Mucosa of gallbladder (tissue), 1 donor: ENCODE measurements around the gene IL9. TPM values are rescaled to one million over a fixed set of nuclear protein-coding genes. Genes with fewer than 3 reads are reported as not detected.
"Not testable (repeated sequence)": the region's sequence is repeated elsewhere in the genome, so short reads cannot be mapped to it uniquely, and the experiment has no call there.

ENCODE experiments used
- DNase-seq: peaks from one replicate; pipeline ENCODE4 v3.0.0-alpha.2; 2020; ENCODE audit warnings: low spot score
- total RNA-seq: library from RNA; stranded (reverse); gene quantifications from one replicate; pipeline ENCODE4 v1.2.1, GENCODE V29; 2021
- donor health status: DM: no; HTN: no; CAD: no.

The IL9 gene
- total RNA-seq, 1 donor from 2014 or later: not detected

DNA sequence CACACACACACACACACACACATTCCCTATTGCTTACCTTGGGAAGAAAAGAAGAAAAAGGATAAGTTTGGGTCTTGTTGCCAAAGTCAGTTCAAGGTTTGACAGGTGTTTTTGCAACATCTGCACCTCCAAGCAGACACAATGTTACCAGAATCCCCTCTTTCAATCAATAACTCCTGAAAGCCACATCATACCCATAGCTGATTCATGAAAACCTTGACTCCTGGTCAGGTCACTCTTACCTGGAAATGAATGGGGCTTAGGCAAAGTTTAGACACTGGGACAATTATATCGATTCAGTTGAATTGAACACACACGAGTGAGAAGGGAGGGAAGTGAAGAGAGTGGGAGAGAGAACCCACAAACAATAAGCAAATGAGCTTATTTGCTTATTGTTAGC, 27.0 kb downstream of the IL9 start:
- no peak for DNase-seq

DNA sequence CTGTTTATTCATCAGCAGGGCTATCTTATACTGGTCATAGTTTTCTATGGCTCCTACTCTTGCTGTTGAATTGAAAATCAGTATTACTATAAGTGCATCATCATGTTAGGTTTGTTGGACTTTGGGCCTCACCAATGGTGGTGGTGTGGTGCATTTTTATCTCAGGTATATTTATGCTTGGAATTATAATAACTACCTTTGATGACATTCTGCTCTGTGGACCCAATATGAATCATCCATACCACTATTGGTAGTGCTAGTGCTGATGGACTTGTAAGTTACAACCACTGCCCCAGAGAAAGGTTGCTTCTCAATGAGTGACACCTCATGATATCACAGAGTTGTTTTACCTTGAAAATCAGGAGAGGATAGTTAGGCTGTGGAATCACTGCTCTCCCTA, 28.0 kb downstream of the IL9 start:
- DNase-seq: no peak

DNA sequence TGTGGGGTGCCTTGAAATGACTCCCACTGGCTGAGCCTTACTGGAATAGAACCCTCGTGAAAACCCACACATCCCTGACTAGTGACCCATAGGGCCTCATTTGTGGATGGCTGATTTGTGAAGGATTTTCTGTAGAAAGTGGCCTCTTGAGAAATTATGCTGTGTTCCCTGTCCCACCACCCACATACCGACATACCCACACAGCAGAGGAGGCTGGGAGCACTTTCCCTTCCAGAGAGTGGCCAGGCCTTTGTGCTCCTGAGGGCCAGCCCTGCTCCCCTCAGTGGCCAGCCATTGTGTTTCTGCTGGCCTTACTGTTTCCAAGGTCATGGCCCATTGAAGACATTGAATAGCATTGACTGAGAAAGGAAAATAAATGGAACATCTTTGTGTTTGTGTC, 29.6 kb downstream of the IL9 start:
- no peak for DNase-seq

DNA sequence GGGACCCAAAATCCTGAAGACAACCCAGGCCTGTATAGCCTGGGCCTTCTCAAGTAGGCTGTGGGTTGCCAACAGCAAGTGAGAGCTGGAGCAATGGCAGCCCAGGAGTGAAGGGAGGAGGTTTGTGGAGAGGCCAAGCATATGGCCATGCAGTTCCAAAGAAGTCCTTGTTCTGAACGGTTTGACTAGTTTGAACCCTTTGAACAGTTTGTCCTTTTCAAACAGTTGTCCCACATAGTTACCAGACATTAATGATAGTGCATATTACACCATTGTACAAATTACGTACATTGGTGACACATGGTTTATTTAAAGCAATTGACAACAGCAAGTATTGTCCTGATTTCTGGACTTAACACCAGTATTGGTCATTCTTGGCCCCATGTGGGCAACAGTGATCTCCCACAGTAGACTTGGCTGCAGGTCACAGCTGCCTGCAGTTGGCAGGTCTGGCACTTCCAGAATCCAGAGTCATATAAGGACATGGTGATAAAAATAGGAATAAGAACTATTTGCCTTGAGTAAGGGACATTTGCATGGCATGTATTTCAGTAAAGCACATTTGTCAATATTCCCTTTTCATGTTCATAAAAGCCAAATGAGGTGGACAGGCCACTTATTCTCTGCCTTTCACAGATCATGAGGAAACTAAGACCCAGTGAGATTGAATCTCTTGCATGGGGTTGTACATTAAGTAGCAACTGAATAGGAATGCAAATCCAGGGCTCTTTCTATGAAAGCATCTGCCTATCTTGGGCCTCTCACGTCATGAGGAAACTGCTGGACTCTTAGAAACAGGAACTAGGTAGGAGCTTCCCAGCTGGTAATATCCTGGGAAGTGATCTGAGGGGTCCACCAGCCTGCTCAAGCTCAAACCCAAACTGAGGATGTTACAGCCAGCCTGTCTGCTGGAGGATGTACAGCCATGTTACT, 30.9 kb downstream of the IL9 start:
- DNase-seq: no peak

DNA sequence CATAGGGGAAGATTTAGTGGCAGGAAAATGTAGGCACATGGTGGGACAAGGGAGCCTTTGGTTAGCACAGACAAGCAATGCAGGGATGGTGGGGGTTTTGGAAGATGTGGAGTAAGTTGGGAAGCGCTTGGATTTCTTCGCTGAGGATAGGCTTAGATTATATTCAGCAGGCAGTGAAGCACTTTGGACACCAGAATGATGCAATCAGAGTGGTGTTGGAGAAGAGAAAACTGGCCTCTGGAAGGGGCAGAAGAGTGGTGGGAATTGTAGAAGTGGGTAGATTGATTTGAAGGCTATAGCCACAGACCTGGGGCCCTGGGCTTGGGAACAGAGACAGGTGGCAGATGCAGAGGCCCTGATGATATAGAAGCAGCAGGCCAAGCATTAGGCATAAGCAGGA, 32.9 kb downstream of the IL9 start:
- no peak for DNase-seq

DNA sequence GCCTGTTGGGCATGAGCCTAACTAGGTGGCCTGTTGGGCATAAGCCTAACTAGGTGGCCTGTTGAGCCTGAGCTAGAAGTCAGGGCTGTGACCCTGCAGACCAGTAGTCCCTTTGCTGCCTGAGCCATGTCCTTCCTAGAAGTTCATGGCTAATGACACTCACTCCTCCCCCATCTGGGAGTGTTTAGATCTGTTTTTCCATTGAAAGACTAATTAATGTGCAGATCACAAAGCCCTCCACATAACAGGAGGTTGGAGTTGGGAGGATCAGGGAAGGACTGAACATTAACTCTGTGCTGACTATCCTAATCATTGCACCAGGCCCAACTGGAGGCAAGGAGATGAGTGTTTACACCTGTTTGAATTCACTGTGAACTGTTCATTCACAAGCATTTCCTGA, 33.6 kb downstream of the IL9 start:
- no peak for DNase-seq

DNA sequence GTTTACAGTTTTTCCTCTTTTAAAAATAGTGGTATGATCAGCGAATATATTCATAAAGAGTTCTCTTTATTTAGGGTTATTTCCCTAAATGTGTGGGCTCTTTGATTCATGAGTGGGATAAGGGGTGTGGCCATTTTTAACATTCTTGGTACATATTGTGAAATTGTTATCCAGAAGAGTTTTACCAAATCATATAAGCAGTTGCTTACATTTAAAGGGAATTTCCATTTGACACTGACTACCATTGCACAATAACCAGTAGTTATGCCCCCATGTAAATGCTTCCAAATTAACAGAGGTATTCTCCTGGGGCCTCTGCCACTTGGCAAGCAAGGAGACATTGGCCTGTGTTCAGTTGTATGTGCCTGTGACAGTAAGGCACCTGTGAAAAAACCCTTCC, 34.0 kb downstream of the IL9 start:
- DNase-seq: no peak

DNA sequence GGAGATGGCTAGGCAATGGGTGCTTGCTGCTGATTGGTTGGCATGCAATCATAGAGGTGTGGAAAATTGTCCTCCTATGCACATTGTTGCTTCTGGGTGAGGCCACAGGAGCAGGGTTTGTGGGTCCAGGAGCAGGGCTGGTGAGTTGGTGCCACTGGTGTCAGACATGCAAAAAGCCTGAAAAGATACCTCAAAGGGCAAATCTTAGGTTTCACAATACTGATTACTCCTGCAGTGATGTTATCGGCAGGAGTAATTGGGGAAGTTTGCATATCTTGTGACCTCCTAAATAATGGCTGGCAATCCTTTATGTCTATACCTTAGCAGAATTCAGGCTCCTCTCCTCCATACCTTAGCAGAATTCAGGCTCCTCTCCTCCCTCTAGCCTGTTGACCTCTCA, 36.0 kb downstream of the IL9 start:
- DNase-seq: no peak

DNA sequence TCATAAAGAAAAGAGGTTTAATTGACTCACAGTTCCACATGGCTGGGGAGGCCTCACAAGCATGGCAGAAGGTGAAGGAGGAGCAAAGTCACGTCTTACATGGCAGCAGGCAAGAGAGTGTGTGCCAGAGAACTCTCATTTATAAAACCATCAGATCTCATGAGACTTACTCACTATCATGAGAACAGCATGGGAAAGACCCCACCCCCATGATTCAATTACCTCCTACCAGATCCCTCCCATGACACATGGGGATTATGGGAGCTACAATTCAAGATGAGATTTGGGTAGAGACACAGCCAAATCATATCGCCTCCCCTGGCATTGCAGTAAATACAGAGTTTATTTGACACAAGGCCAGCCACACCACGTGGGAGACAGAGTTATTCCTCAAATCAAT, 36.5 kb downstream of the IL9 start:
- not testable (repeated sequence) for DNase-seq

DNA sequence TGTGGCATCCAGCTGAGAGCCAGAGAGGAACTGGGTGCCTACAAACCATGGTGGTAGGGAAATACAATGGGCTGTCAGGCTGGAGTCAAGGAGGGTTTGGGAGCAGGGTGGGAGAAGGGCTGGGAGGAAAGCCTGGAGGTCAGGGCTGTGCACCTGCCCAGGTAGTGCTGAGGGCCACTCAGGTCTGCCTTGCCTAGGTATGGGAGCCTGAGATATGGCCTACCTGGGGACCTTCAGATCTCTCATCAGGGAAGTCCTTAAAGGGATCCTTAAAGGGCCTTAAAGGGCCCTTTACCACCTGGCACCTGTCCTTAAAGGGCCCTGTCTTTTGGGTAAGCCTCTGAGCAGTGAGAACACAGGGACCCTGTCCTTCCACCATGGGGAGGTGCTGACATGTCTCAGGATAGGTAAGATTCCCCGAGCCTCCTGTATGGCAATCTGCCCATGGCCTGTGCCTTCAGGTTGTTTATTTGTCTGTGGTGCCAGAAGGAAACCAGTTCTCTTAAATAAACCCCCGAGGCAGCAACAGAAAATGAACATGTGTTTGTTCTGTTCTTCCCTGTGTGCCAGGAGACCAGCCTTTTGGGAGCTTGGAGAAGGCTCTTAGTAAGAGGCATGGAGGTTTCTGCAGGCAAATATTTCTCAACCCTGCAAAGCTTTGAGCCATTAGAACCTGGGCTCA, 37.9 kb downstream of the IL9 start:
- no peak for DNase-seq

DNA sequence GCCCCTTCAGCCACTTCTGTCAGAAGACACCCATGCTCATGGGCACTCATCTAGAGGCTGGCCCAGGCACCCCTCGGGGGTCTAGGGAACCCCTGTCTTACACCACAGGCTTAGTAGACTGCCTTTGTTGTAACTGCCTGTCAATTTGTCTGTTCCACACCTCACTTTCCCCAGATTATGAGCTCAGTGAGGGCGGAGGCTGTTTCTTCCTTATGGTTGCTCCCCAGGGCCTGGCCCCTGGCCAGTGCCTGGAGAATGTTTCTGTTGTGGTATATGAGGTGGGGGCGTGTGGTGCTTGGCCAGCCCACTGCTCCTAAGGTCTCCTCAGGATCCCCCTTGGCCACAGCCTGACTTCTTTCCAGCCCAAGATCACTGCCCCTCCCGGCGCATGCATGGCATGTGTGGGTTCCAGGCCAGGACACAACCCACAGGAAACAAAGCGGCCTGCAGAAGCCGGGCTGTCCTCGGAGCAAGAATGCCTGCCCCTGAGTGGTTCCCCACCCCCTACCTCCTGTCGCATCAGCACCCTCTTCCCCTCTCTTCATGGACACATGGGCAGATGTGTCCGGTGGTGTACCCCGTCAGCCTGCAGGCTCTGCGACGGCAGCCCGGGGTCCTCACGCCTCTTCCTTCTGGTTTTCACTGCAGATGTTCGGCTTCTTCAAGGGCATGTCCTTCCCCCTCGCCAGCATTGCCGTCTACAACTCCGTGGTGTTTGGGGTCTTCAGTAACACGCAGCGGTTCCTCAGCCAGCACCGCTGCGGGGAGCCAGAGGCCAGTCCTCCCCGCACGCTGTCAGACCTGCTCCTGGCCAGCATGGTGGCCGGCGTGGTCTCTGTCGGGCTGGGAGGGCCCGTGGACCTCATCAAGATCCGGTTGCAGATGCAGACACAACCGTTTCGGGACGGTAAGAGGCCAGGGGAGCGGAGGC, 43.5 kb downstream of the IL9 start:
- DNase-seq: no peak

DNA sequence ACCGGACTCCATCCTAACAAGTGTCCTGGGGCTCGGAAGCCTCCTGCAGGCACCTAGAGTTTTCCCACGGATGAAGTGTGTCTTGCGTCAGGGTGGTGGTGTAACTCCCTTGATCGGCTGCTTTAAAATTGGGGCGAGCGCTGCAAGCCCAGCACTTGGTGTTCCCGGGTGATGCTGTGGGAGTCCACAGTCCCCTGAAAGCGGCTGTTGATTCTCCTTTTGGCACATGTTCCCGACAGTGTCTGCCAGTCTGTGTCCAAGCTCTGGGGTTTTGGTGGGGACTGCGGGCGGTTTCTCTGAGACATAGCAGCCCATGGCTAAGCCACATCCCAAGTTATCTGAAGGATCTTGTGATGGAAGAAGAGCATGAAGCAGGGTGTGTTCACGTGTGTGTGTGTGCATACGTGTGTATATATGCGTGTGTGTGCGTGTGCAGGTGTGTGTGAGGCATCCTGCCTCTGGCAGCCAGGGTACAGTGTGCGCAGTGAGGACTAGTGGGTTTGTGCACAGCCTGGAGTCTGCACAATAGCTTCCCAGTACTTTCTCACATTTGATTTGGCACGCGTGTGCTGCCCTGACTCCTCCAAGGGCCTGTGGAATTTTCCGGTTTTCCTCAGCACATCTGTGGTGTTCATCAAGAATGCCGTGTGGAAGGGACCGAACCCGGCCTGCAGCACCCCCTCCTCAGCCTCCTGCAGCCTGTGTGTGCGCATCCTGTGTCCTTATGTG, 44.3 kb downstream of the IL9 start:
- DNase-seq: no peak

DNA sequence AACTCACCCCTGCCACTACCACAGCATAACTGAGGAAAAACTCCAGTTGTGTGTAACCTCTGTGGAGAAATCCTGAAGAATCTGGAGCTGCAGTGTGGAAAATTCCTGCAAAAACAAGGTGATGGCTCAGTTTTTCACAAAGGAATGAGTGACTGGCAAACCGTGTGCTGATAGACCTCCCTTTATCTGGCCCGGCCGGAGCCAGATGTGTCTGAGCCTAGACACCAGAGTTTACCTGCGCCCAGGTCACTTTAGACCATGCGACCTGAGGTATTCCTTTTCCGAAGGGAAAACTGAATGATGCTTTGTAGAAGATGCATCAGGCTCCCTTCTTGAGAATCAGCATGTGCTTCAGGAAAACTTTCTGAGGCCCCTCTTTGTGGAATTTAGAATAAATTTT, 45.0 kb downstream of the IL9 start:
- no peak for DNase-seq

DNA sequence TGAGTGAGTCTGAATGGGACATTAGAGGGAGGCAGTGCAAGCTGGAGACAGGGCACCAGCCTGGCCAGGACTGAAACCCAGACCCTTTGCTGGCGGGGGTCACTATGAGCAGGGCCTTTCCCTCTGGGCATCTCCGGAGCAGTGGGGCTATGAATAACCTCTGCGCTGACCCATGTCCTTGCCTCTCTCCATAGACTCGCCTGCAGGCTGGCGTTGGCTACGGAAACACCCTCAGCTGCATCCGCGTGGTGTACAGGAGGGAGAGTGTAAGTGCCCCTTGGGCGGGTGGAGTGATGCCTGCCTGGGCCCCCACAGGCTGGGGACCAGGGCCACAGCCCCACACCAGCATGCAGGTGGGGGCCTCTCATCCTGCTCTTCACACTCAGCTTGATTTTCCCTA, 45.4 kb downstream of the IL9 start:
- no peak for DNase-seq

DNA sequence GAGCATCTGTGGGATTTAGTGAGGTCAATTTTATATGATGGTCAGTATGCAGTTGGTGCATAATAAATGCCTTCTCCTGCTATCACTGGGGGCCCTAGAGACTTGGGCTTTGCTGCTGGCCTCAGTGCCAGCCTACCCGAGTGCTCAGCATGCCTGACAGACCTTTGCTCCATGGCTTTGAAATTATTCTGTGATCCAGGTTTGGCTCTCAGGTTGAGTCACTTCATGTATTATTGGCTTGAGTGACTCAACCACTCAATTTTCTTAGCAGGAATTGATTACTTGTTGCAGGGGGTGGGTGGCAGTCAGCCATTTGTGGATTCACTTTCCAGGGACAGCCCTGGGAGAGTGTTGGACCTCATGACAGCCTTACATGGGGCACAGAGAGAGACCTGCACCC, 47.7 kb downstream of the IL9 start:
- DNase-seq: peak; percentile 31

DNA sequence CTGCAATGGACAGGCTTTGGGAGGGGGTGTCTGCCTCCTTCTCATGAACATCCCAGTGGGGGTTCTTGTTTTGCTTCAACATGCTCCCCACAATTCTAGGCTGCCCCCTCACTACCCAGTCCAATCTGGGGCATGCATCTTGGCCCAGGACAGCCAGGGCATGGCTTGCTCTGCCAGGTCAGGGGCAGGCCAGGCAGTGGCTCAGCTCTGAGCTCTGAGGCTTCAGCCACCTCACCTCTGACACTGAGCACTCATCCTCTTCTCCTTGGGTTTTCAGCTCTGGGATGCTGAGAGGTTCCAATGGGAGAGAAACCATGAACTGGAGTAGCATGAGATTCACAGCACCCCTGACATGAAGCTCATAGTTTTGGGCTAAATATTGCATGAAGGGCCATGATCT, 49.3 kb downstream of the IL9 start:
- no peak for DNase-seq

DNA sequence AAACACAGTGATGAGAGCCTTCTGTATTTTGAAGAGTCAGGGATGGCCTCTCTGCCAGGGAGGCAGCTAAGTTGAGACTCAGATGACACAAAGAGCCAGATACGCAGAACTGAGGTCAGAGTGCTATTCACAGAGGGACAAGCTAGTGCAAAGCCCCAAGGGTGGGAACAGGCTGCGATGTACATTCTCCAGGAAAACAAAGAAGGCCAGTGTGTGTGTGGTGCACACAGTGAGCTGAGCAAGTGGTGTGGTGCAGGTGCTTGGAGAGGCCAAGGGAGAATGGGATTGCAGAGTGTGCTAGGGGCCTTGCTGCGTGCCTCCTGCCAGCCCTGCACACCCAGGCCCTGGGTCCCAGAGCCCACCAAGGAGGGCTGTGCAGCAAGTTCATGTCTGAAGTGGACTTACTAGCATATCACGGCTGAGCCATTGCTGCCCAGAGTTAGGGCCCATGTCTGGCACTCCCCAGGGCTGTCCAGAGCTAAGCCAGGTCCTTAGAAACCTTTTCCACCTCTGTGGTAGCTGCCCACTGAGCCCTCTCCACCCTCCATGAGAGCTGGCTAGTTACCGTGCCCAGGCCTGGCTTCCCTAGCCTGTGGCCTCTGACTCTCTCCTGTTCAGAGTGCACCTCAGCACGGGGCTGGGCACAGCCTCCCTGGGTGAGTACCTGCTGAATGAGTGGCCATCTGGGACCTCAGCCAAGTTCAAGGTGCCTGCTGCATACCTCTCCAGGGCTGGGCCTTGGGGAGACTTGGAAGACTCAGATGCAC, 51.9 kb downstream of the IL9 start:
- DNase-seq: peak; percentile 81

DNA sequence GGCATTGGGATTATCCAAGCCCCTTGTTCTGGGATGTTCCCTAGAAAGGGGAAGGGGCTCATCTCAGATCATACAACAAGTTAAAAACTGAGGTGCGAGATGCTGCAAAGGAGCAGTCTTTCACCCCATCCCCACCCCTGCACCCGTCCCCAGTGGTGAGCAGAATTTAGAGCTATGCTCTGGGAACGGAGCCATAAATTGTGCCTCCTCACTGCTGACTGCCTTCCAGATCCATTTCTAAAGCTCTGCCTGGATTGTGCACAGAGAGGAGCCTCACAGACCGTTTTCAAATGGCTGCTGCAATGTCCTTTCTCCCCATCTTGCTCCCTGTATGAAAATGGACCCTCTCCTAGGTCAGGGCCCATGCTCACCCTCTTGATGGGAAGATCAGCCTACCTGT, 52.9 kb downstream of the IL9 start:
- no peak for DNase-seq
